Measurements from ENCODE around the gene CDC42SE2. TPM values are rescaled to one million over a fixed set of nuclear protein-coding genes. Genes with fewer than 3 reads are reported as not detected.
A peak's percentile ranks its signal among the peaks of the same experiment; 100 is the strongest.
"Not testable (repeated sequence)": the region's sequence is repeated elsewhere in the genome, so short reads cannot be mapped to it uniquely, and the experiment has no call there.

CDC42SE2 gene
- total RNA-seq, 1 donor from 2014 or later, result 73.2 TPM

DNA sequence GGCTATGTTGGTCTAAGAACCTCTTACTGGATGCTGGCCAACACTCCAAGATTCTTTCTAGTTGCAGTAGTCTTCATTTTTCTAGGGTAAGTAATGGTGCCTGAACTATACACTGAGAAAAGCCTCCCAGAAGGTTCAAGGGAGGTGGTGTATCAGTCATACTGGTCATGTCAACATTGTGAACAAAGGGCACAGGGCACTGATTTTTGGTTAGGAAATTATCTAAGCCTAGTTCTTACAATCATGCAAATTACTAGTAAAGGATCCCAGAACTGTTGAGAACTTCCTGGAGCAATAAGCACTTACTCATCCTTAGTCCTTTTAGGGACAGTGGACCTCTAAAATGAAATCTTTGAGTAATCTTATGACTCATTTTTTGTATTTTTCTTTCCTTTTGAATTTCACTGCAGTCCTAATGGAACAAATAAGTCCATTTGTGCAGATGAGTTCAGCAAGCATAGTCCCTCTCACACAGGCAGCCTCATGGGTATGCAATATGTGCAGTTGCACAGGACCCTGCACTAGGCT lies 21.1 kb upstream of the CDC42SE2 start:
- TF ChIP-seq, protein P1, sequence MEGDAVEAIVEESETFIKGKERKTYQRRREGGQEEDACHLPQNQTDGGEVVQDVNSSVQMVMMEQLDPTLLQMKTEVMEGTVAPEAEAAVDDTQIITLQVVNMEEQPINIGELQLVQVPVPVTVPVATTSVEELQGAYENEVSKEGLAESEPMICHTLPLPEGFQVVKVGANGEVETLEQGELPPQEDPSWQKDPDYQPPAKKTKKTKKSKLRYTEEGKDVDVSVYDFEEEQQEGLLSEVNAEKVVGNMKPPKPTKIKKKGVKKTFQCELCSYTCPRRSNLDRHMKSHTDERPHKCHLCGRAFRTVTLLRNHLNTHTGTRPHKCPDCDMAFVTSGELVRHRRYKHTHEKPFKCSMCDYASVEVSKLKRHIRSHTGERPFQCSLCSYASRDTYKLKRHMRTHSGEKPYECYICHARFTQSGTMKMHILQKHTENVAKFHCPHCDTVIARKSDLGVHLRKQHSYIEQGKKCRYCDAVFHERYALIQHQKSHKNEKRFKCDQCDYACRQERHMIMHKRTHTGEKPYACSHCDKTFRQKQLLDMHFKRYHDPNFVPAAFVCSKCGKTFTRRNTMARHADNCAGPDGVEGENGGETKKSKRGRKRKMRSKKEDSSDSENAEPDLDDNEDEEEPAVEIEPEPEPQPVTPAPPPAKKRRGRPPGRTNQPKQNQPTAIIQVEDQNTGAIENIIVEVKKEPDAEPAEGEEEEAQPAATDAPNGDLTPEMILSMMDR (IDR thresholded peaks at IDR 0.05; ENCODE audit: insufficient read depth, low read length, severe bottlenecking), result no peak

DNA sequence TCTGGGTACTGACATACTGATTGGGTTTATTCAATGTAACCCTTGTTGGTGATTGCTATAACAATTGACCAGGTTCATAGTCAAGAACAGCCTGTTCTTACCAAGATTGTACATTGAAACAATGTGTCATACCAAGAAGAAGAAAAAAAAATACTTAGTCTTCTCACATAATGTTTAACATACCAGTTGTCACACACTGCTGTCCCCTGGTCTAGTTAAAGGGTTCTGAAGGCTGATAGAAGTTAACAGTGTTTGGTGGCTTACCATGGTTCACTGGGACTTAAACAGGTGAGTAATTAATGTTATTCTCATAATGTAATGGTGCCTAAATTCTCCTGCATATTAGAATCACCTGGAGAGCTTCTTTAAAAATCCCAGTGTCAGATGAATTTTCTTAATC lies 18.5 kb upstream of the CDC42SE2 start:
- H3K27me3 ChIP-seq (ENCODE audit: control insufficient read depth, insufficient read depth, low read length), result no peaks in the 10 kb centered on the region
- H3K36me3 ChIP-seq (ENCODE audit: control insufficient read depth, insufficient read depth, low read length), result no peaks in the 10 kb centered on the region
- H3K4me3 ChIP-seq (ENCODE audit: low read depth, low read length), result no peak overlapping the region
- no peak for DNase-seq (ENCODE audit: low read depth)
- TF ChIP-seq, protein P1 (IDR thresholded peaks at IDR 0.05; ENCODE audit: insufficient read depth, low read length, severe bottlenecking), result no peak
- no peak for FAIRE-seq

More for the DNA sequence above, 21.1 kb upstream of the CDC42SE2 start:
- no peak for FAIRE-seq
- peak; percentile 91 for DNase-seq (ENCODE audit: low read depth)
- H3K27me3 ChIP-seq (ENCODE audit: control insufficient read depth, insufficient read depth, low read length), result no peaks in the 10 kb centered on the region
- no peaks in the 10 kb centered on the region for H3K36me3 ChIP-seq (ENCODE audit: control insufficient read depth, insufficient read depth, low read length)
- H3K4me3 ChIP-seq (ENCODE audit: low read depth, low read length), result no peak overlapping the region

DNA sequence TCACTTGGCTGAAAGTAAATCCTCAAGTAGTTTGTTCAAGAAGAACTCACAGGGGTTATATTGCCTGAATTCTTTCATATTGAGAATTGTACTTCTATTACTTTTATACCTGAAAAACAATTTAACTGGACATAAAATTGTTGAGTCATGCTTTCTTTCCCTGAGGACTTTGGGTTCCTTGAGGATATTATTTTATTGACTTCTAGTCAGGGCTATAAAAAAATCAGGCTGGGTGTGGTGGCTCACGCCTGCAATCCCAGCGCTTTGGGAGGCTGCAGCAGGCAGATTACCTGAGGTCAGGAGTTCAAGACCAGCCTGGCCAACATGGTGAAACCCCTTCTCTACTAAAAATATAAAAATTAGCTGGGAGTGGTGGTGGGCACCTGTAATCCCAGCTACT lies 17.9 kb upstream of the CDC42SE2 start:
- Histone ChIP-seq H3K27me3 (ENCODE audit: control insufficient read depth, insufficient read depth, low read length) (no peaks in the 10 kb centered on the region), H3K36me3 (ENCODE audit: control insufficient read depth, insufficient read depth, low read length) (no peaks in the 10 kb centered on the region), H3K4me3 (ENCODE audit: low read depth, low read length) (no peak overlapping the region)
- FAIRE-seq (no peak), DNase-seq (ENCODE audit: low read depth) (no peak)
- TF ChIP-seq, protein P1 (IDR thresholded peaks at IDR 0.05; ENCODE audit: insufficient read depth, low read length, severe bottlenecking), result no peak

DNA sequence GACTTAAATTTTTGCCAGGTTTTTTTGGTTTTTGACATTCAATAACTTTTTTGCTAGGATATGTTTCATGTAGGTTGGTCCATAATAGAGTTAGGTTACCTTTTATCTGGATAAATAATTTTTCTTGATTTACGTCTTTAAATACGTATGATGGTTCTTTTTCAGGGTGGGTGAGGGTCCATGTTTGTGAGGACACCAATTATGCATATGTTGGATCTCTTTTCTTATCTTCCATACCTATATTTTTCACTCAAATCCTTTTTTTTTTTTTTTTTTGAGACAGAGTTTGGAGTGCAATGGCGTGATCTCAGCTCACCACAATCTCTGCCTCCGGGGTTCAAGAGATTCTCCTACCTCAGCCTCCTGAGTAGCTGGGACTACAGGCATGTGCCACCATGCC lies 17.3 kb upstream of the CDC42SE2 start:
- FAIRE-seq, result no peak

DNA sequence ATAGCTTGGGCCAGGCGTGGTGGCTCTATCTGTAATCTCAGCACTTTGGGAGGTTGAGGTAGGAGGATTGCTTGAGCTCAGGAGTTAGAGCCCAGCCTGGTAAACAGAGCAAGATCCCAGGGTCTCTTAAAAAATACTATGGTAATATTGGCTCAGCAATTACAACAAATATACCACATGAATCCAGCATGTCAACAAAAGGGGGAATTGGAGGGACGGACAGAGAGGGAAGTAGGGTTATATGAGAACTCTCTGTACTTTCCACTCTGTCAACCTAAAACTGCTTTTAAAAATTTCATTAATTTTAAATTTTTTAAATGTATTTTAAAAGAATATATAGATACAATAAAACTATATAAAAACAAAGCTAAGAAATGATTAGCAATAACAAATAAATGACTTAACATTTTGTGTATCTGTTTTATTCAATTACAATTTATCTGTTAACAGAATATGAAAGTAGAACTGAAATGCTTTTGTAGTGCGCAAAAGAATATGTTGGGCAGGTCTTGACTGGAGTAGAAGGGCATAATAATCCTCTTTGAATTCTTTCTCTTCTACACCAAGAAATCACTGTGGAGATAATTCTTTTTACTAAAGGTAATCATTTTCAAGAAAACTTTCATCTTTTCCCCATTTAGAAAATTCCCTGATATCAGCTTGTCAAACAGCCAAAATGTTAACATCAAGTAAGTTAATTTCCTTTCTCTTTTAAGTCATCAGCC lies 12.9 kb upstream of the CDC42SE2 start:
- DNase-seq (ENCODE audit: low read depth) (no peak), FAIRE-seq (no peak)
- Histone ChIP-seq H3K4me3 (ENCODE audit: low read depth, low read length) (no peak overlapping the region), H3K36me3 (ENCODE audit: control insufficient read depth, insufficient read depth, low read length) (no peaks in the 10 kb centered on the region), H3K27me3 (ENCODE audit: control insufficient read depth, insufficient read depth, low read length) (no peaks in the 10 kb centered on the region)
- TF ChIP-seq, protein P1 (IDR thresholded peaks at IDR 0.05; ENCODE audit: insufficient read depth, low read length, severe bottlenecking), result no peak

More for the DNA sequence above, 17.3 kb upstream of the CDC42SE2 start:
- TF ChIP-seq, protein P1 (IDR thresholded peaks at IDR 0.05; ENCODE audit: insufficient read depth, low read length, severe bottlenecking), result no peak
- Histone ChIP-seq H3K36me3 (ENCODE audit: control insufficient read depth, insufficient read depth, low read length) (no peaks in the 10 kb centered on the region), H3K4me3 (ENCODE audit: low read depth, low read length) (no peak overlapping the region), H3K27me3 (ENCODE audit: control insufficient read depth, insufficient read depth, low read length) (no peaks in the 10 kb centered on the region)
- no peak for DNase-seq (ENCODE audit: low read depth)

DNA sequence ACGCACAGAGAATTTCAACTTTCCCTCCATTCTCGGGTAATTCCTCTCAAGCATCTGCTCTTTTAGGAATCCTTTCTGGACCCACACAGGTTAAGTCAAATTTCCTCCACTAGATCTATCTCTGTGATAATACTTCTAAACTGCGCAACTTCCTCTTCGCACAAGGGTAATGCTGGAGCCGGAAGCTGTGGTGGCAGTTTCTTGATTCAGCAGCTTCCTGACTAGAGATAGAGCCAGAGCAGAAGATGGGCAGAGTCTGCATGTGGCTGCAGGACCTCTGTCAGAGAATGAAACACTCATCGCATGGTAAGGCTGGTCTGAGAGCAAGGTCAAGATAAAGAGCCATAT lies 11.1 kb upstream of the CDC42SE2 start:
- no peak for DNase-seq (ENCODE audit: low read depth)
- Histone ChIP-seq H3K36me3 (ENCODE audit: control insufficient read depth, insufficient read depth, low read length) (no peaks in the 10 kb centered on the region), H3K4me3 (ENCODE audit: low read depth, low read length) (no peak overlapping the region), H3K27me3 (ENCODE audit: control insufficient read depth, insufficient read depth, low read length) (no peaks in the 10 kb centered on the region)
- TF ChIP-seq, protein P1 (IDR thresholded peaks at IDR 0.05; ENCODE audit: insufficient read depth, low read length, severe bottlenecking), result no peak
- FAIRE-seq, result no peak

DNA sequence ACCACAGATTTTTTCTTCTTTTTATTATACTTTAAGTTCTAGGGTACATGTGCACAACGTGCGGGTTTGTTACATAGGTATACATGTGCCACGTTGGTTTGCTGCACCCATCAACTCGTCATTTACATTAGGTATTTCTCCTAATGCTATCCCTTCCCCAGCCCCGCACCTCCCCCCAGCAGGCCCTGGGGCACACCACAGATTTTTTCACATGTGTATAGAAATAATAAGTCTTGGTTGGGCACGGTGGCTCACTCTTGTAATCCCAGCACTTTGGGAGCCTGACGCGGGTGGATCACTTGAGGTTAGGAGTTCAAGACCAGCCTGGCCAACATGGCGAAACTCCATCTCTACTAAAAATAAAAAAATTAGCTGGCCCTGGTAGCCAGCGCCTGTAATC lies 9.8 kb upstream of the CDC42SE2 start:
- not testable (repeated sequence) for H3K27me3 ChIP-seq (ENCODE audit: control insufficient read depth, insufficient read depth, low read length); H3K4me3 ChIP-seq (ENCODE audit: low read depth, low read length); H3K36me3 ChIP-seq (ENCODE audit: control insufficient read depth, insufficient read depth, low read length); DNase-seq (ENCODE audit: low read depth); FAIRE-seq
